Smooth muscle cell (in vitro differentiated cells): ENCODE measurements around the gene TM9SF1. TPM values are rescaled to one million over a fixed set of nuclear protein-coding genes. Genes with fewer than 3 reads are reported as not detected.

Experiments
- DNase-seq: peaks from one replicate; lab custom pipeline; 2025; ENCODE audit not compliant: unreplicated experiment; lab: John Stamatoyannopoulos, UW
- H2AFZ ChIP-seq: fragments of 200-600 bp; sonication (generic); 2 replicates; pipeline ENCODE4 v1.6.0; 2016; ENCODE audit warnings: antibody characterized with exemption, low read depth, mild to moderate bottlenecking
- H3F3A ChIP-seq: fragments of 200-600 bp; sonication (generic); 2 replicates; pipeline ENCODE4 v1.6.0; 2017; ENCODE audit warnings: antibody characterized with exemption, low read depth
- H3K27ac ChIP-seq: fragments of 200-600 bp; sonication (generic); 2 replicates; pipeline ENCODE4 v1.5.1; 2016; ENCODE audit warnings: low read depth, mild to moderate bottlenecking
- H3K27me3 ChIP-seq: fragments of 200-600 bp; sonication (generic); 2 replicates; pipeline ENCODE4 v1.6.1; 2016; ENCODE audit warnings: low read depth, mild to moderate bottlenecking
- H3K36me3 ChIP-seq: fragments of 200-600 bp; sonication (generic); 2 replicates; pipeline ENCODE4 v1.5.1; 2016; ENCODE audit warnings: low read depth
- H3K4me1 ChIP-seq: fragments of 200-600 bp; sonication (generic); 2 replicates; pipeline ENCODE4 v1.5.1; 2016; ENCODE audit warnings: low read depth
- H3K4me2 ChIP-seq: fragments of 200-600 bp; sonication (generic); 2 replicates; pipeline ENCODE4 v1.6.0; 2016; ENCODE audit warnings: mild to moderate bottlenecking
- H3K4me3 ChIP-seq: fragments of 200-600 bp; sonication (generic); 2 replicates; pipeline ENCODE4 v1.5.1; 2016; ENCODE audit warnings: mild to moderate bottlenecking
- H3K79me2 ChIP-seq: fragments of 200-600 bp; sonication (generic); 2 replicates; pipeline ENCODE4 v1.6.0; 2016; ENCODE audit warnings: low read depth, mild to moderate bottlenecking
- H3K9ac ChIP-seq: fragments of 200-600 bp; sonication (generic); 2 replicates; pipeline ENCODE4 v1.6.0; 2016; ENCODE audit warnings: low read depth
- H3K9me3 ChIP-seq: fragments of 200-600 bp; sonication (generic); replicated peaks from 2 replicates; pipeline ENCODE4 v1.5.1; 2016; ENCODE audit warnings: low read depth
- H4K20me1 ChIP-seq: fragments of 200-600 bp; sonication (generic); 2 replicates; pipeline ENCODE4 v1.6.0; 2016; ENCODE audit warnings: low read depth
- WGBS: methylation state at CpG from one replicate; pipeline ENCODE4 v1.1.7; 2016; ENCODE audit warnings: low lambda C conversion rate; 5-methylcytosine and 5-hydroxymethylcytosine counted together
- polyA plus RNA-seq: library from polyadenylated mRNA; unstranded; fragments of >200 nt; fragmentation: Nextera tagmentation; extraction: Ambion mirVana; gene quantifications from 2 replicates; pipeline ENCODE4 v1.2.1, GENCODE V29; 2016
- total RNA-seq: library from RNA; depleted of rRNA; stranded (reverse); fragments of >200 nt; gene quantifications from 2 replicates; pipeline ENCODE4 v1.2.3, GENCODE V29; 2014
- TF ChIP-seq, protein P1 (sequence below): fragments of 200-600 bp; sonication (generic); IDR thresholded peaks from 2 replicates; pipeline ENCODE4 v1.5.1; 2017; ENCODE audit warnings: borderline replicate concordance, mild to moderate bottlenecking, antibody characterized with exemption; ENCODE audit not compliant: insufficient read depth, poor library complexity, severe bottlenecking

The TM9SF1 gene
- total and polyA plus RNA-seq, 2 experiments from 2014 or later = 66.6 to 86.5 TPM

DNA sequence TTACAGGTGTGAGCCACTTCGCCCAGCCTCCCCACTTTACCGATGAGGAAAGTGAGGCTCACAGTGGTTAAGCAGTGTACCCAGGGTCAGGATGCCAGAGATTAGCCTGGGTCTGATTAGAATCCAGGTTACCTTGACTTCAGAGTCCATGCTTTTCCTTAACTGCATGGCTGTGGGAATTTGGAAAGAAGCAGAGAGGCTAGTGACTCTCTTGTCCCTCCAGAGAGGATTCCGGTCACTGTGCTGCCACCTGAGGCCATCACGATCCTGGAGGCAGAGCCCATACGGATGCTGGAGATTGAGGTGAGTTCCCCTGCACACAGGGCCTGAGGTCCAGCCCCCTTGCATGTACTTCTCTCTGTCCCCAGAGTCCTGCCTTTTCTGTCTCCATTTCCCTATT is 18.6 kb downstream of the TM9SF1 start:
- peaks cover 6% of the 10 kb centered on the region for H3K4me1 ChIP-seq
- TF ChIP-seq, protein P1, sequence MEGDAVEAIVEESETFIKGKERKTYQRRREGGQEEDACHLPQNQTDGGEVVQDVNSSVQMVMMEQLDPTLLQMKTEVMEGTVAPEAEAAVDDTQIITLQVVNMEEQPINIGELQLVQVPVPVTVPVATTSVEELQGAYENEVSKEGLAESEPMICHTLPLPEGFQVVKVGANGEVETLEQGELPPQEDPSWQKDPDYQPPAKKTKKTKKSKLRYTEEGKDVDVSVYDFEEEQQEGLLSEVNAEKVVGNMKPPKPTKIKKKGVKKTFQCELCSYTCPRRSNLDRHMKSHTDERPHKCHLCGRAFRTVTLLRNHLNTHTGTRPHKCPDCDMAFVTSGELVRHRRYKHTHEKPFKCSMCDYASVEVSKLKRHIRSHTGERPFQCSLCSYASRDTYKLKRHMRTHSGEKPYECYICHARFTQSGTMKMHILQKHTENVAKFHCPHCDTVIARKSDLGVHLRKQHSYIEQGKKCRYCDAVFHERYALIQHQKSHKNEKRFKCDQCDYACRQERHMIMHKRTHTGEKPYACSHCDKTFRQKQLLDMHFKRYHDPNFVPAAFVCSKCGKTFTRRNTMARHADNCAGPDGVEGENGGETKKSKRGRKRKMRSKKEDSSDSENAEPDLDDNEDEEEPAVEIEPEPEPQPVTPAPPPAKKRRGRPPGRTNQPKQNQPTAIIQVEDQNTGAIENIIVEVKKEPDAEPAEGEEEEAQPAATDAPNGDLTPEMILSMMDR = no peak
- DNase-seq = no peak
- no peak overlapping the region for H3K4me2 ChIP-seq
- 99% methylated on average over 5 of the region's 5 CpGs for WGBS
- H3K4me3 ChIP-seq = no peak overlapping the region
- no peaks in the 10 kb centered on the region for H3K36me3 ChIP-seq
- no peaks in the 10 kb centered on the region for H3K27me3 ChIP-seq
- no peaks in the 10 kb centered on the region for H3K9me3 ChIP-seq
- H4K20me1 ChIP-seq = no peaks in the 10 kb centered on the region
- H2AFZ ChIP-seq = no peak overlapping the region
- H3K9ac ChIP-seq = no peak overlapping the region
- no peak overlapping the region for H3K27ac ChIP-seq
- H3K79me2 ChIP-seq = no peaks in the 10 kb centered on the region
- no peaks in the 10 kb centered on the region for H3F3A ChIP-seq

DNA sequence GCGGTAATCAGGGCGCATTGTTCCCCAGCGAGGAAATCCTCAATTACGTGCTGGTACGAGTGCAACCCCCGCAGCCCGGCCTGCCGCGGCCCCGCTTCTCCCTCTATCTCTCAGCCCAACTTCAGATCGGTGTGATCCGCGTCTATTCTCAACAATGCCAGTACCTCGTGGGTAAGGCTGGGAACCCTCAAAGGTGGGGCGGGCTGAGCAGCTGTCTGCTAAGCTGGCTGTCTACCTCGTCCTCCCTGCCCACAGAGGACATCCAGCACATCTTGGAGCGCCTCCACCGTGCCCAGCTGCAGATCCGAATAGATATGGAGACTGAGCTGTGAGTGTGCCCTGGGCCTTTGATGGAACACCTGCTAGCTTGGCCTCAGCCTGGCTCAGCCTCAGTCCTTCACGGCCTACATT is 22.4 kb downstream of the TM9SF1 start:
- TF ChIP-seq, protein P1 = no peak
- Histone ChIP-seq H2AFZ (no peak overlapping the region), H3K79me2 (no peaks in the 10 kb centered on the region), H3K36me3 (no peaks in the 10 kb centered on the region), H3K27ac (no peak overlapping the region), H3K9ac (no peak overlapping the region), H3F3A (no peaks in the 10 kb centered on the region), H3K4me1 (peaks cover 10% of the 10 kb centered on the region), H3K9me3 (no peaks in the 10 kb centered on the region), H4K20me1 (no peaks in the 10 kb centered on the region), H3K4me3 (peak overlapping the region; percentile 42), H3K27me3 (no peaks in the 10 kb centered on the region), H3K4me2 (peak overlapping the region; percentile 86)
- WGBS = 79% methylated on average over 20 of the region's 20 CpGs
- DNase-seq = no peak

DNA sequence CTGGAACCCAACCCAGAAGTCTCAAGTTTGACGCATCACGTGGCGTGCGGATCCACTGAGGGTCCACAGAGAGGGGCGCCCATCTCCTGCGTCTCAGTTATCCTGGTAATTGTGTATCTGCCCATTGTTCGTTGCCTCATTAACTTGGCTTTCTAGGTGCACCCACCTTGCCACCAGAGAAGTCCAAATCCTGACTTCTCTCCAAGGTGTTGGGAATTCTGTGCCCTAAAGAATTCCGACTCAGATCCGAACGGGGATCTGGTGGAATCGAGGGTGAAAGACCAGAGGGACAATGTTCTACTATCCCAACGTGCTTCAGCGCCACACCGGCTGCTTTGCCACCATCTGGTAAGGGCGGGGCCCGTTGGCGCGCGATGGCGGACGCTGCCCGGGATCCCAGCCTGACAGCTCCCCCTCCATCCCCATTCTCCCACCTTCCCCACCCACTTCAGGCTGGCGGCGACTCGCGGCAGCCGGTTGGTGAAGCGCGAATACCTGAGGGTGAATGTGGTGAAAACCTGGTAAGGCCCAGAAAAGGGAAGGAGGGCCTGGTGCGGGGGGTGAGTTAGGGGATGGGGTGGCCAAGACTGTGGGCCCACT is 22.9 kb downstream of the TM9SF1 start:
- H3K9me3 ChIP-seq = no peaks in the 10 kb centered on the region
- no peak overlapping the region for H3K27ac ChIP-seq
- H3F3A ChIP-seq = no peaks in the 10 kb centered on the region
- H3K4me3 ChIP-seq = peak overlapping the region; percentile 42
- no peaks in the 10 kb centered on the region for H3K27me3 ChIP-seq
- peaks cover 10% of the 10 kb centered on the region for H3K4me1 ChIP-seq
- H3K79me2 ChIP-seq = no peaks in the 10 kb centered on the region
- no peaks in the 10 kb centered on the region for H3K36me3 ChIP-seq
- peak overlapping the region; percentile 86 for H3K4me2 ChIP-seq
- H3K9ac ChIP-seq = no peak overlapping the region
- H4K20me1 ChIP-seq = no peaks in the 10 kb centered on the region
- TF ChIP-seq, protein P1 = no peak
- no peak overlapping the region for H2AFZ ChIP-seq
- 30% methylated on average over 27 of the region's 30 CpGs for WGBS
- no peak for DNase-seq
